Stimulated activated effector memory CD8-positive, alpha-beta T cell treated with anti-CD3 and anti-CD28 coated beads, Interleukin-12 subunit alpha, Interleukin-12 subunit beta, amount 100 ng/mL, for 72 hours (primary cell): Measurements from ENCODE around the gene DENND2A.

ENCODE experiments used
- ATAC-seq: fragments of 150-1000 bp; cut with Tn5 transposase; 2 replicates; pipeline ENCODE4 v1.10.0; 2021
- DNase-seq, 2 donors: peaks; one replicate each; pipeline ENCODE4 v3.0.0; 2021 to 2022; ENCODE audit warnings: low spot score in 2 of 2
- H3K27ac Mint-ChIP-seq: one replicate; pipeline ENCODE4 v1.8.0; 2022; ENCODE audit warnings: mild to moderate bottlenecking, mixed read lengths
- H3K36me3 Mint-ChIP-seq: one replicate; pipeline ENCODE4 v1.8.0; 2022; ENCODE audit warnings: mild to moderate bottlenecking, mixed read lengths
- H3K4me1 Mint-ChIP-seq: one replicate; pipeline ENCODE4 v1.8.0; 2022; ENCODE audit warnings: mixed read lengths
- H3K4me3 Mint-ChIP-seq: one replicate; pipeline ENCODE4 v1.8.0; 2022; ENCODE audit warnings: mild to moderate bottlenecking, mixed read lengths
- H3K9me3 Mint-ChIP-seq: one replicate; pipeline ENCODE4 v1.8.0; 2022; ENCODE audit warnings: mixed read lengths

DENND2A gene

DNA sequence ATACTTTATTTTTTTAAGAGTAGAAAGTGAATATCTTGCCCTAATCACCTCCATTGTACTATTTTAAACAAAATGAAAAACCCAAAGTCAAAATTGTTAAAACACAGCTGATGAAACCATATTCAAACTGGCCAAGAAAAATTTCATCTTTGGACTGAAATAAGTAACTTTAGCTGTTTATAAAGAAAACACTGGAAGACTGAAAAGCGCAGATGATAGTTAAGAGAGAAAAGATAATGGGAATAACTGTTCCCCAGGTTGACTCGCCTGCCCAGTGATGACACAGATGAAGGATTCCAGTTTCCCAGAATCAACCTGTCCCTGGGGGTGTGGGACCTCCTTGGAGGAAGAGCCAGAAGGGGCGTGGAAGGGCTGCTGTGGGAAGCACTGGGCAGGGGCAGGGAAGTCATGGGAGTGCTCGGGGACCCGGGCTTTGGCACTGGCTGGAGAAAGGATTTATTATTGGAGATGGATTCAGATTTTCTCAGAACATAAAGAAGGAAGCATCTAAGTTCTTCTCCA is 43.1 kb downstream of the DENND2A start:
- Mint-ChIP-seq H3K4me3 (no peak overlapping the region), H3K4me1 (peaks cover 14% of the 10 kb centered on the region), H3K36me3 (no peaks in the 10 kb centered on the region), H3K27ac (no peak overlapping the region), H3K9me3 (no peaks in the 10 kb centered on the region)
- DNase-seq: no peak
- ATAC-seq: no peak

DNA sequence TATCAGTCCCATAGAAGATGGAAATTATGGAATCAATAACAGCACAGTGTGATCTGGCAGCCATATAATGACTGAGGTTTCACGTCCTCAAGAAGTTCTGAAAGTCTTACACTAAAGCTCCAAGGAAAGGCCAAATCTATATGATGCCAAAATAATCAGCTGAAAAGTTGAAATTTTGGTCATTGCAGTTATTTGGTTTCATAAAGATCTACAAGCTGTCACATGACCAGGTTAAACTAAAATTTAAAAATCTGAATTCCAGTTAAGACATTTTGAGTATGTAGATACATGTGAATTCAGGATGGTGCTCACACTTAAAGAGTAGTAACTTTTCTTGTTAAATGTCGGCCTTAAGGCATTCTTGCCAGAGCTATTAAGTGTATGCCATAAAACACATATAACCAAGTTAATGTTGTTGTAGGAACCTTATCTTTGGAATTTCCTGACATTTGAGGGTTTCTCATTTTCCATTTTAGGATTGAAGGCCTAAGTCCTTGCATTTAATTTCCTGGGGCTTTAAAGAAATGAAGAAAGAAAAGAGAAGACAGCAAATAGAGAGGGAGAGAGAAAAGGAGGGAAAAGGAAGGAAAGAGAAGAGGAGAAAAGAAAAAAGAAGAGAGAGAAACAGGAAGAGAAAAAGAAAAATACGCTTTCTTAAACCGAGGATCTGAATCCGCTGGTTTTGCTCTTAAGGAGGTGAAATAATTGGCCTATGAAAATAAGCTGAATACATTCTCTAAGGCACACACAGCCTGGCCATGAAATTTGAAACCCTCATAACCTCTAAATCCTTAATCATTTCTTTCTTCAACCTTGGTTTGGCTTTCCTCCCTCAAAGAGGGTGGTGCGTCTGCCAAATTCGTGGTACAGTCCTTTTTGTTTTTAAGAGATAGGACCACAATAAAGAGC is 43.8 kb downstream of the DENND2A start:
- H3K4me1 Mint-ChIP-seq: peaks cover 15% of the 10 kb centered on the region
- ATAC-seq (no peak), DNase-seq (no peak)
- H3K36me3 Mint-ChIP-seq: no peaks in the 10 kb centered on the region
- no peak overlapping the region for H3K4me3 Mint-ChIP-seq
- no peaks in the 10 kb centered on the region for H3K9me3 Mint-ChIP-seq
- no peak overlapping the region for H3K27ac Mint-ChIP-seq

DNA sequence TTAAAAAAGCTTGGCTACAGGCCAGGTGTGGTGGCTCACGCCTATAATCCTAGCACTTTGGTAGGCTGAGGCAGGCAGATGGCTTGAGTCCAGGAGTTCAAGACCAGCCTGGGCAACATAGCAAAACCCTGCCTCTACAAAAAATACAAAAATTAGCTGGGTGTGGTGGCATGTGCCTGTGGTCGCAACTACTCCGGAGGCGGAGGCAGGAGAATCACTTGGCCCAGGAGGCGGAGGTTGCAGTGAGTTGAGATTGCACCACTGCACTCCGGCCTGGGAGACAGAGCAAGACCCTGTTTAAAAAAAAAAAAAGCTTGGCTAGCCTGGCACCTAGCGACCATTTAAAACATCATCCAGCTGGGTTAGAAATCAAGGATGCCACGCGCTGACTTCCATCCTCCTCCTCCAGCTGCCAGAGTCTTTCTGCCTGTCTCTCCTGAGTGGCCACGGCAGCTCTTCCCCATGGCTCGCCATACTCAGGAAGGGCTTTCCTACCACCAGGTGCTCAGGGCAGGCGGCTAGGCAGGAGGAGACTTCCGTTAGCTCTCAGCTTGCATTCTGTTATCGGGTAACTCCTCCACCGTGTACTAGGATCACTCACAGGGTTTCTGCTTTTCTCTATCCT is 45.0 kb downstream of the DENND2A start:
- Mint-ChIP-seq H3K9me3 (no peaks in the 10 kb centered on the region), H3K4me1 (peaks cover 20% of the 10 kb centered on the region), H3K36me3 (no peaks in the 10 kb centered on the region), H3K4me3 (no peak overlapping the region), H3K27ac (no peak overlapping the region)
- DNase-seq (no peak), ATAC-seq (no peak)

DNA sequence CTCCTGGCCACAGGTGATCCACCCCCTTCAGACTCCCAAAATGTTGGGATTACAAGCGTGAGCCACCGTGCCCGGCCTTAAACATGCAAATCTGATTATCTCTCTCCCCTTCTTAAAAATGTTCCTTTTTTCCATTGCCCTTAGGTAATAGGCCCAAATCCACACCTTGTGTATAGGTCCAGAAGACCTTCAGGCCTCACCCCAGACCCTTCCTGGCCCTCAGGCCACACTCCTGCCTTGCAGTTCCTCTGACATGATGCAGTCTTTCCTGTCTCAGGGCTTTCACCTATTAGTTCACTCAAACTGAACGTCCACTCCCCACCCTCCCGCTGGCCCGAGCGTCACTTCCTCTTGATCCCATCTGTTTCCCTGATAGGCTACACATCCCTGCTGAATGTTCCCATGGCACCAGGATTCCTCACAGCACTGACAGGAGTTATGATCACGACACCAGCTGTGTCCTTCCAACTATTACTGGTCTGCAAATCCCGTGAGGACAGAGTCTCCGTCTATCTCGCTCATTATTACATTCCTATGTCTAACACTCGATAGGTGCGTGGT is 46.4 kb downstream of the DENND2A start:
- DNase-seq (no peak), ATAC-seq (no peak)
- Mint-ChIP-seq H3K27ac (no peak overlapping the region), H3K9me3 (no peaks in the 10 kb centered on the region), H3K4me1 (peaks cover 20% of the 10 kb centered on the region), H3K36me3 (no peaks in the 10 kb centered on the region), H3K4me3 (no peak overlapping the region)

DNA sequence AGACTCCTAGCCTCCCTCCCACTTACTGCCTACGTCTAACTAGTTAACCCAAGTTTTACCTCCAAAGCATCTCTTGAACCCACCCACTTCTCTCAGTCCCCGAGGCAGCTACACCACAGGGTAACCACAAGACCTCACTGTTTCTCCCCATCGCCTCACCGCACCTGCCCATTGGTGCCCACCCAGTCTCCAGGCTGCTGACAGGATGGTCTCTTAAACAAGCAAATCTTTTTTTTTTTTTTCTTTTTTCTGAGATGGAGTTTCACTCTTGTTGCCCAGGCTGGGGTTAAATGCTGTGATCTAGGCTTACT is 47.0 kb downstream of the DENND2A start:
- ATAC-seq (peak; percentile 44), DNase-seq (no peak)
- no peaks in the 10 kb centered on the region for H3K9me3 Mint-ChIP-seq
- no peak overlapping the region for H3K27ac Mint-ChIP-seq
- peaks cover 20% of the 10 kb centered on the region for H3K4me1 Mint-ChIP-seq
- H3K36me3 Mint-ChIP-seq: no peaks in the 10 kb centered on the region
- H3K4me3 Mint-ChIP-seq: no peak overlapping the region

DNA sequence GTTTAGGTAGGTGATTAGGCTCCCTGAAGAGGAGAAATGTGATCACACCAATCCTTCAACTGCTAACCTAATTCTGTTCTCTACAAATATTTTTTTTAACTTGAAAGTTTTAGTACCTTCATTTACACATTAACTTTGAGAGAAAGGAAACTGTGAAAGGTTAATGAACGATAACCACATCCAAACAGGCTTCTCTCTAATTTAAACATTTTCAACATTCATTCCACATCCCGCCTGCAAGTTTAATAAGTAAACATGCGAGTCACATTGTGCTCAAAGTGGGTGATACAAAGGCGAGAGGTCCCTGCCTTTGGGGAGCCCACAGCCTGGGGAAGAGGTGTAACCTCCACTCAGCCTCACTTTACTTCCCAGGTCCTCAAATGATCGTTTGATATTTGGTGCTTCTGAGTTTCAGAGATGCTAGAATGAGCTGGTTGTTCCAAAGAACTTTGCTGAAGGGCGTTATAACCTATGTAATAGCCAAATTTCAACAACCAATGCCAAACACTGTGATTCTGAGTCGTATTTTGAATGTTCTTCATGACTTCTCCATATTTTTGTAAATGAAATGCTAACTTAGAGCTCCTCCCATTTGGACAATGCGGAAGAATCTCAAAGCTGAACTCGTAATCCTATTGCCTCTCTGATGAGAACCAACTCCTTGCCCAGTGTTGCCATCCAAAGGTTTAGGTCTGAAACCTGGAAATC is 47.5 kb downstream of the DENND2A start:
- peaks cover 20% of the 10 kb centered on the region for H3K4me1 Mint-ChIP-seq
- H3K36me3 Mint-ChIP-seq: no peaks in the 10 kb centered on the region
- H3K27ac Mint-ChIP-seq: no peak overlapping the region
- ATAC-seq (no peak), DNase-seq (no peak)
- H3K4me3 Mint-ChIP-seq: no peak overlapping the region
- H3K9me3 Mint-ChIP-seq: no peaks in the 10 kb centered on the region

DNA sequence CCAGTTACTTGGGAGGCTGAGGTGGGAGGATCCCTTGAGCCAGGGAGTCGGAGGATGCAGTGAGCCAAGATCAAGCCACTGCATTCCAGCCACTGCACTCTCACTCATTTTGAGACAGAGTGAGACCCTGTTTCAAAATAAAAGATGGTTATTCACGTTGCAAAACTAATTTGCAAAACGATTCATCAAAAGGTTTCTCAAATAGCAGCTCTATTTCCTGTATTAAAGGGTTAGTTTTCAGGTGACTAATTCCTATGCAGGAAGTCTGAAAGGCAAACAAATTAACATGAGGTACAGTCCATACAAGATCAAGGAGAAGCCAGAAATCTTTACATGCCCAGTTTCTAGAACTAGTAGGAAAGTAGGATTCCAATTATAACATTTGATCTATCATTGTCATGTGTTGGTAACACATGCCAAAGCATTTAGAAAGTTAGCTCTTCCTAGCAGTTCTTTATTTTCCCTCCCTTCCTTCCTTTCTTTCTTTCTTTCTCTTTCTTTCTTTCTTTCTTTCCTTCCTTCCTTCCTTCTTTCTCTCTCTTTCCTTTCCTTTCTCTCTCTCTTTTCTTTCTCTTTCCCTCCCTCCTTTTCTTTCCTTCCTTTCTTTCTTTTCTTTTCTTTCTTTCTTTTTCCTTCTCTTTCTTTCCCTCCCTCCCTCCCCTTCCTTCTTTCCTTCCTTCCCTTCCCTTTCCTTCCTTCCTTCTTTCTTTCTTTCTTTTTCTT is 49.3 kb downstream of the DENND2A start:
- peaks cover 20% of the 10 kb centered on the region for H3K4me1 Mint-ChIP-seq
- no peak for DNase-seq
- no peaks in the 10 kb centered on the region for H3K9me3 Mint-ChIP-seq
- no peaks in the 10 kb centered on the region for H3K36me3 Mint-ChIP-seq
- ATAC-seq: no peak
- no peak overlapping the region for H3K4me3 Mint-ChIP-seq
- no peak overlapping the region for H3K27ac Mint-ChIP-seq

DNA sequence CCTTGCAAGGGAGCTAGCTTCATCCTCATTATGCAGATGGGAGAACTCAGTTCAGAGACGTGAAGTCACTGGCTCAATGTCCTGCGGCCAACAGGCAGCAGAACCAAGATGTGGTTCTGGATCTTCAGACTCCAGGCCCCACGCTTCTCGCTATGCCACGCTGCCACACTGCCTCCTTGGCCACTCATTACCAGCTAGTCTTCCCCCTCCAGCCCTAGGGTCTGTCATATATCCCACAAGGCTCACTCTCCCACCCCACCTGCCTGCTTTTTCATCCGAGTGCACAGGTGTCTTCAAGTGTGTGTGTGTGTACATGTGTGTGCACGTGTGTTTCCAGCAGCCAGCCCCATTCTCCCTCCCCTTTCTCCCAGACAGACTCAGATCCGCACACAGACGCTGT is 53.4 kb downstream of the DENND2A start:
- DNase-seq (no peak), ATAC-seq (no peak)
- Mint-ChIP-seq H3K4me3 (no peak overlapping the region), H3K27ac (no peak overlapping the region), H3K36me3 (no peaks in the 10 kb centered on the region), H3K4me1 (peaks cover 6% of the 10 kb centered on the region), H3K9me3 (no peaks in the 10 kb centered on the region)

DNA sequence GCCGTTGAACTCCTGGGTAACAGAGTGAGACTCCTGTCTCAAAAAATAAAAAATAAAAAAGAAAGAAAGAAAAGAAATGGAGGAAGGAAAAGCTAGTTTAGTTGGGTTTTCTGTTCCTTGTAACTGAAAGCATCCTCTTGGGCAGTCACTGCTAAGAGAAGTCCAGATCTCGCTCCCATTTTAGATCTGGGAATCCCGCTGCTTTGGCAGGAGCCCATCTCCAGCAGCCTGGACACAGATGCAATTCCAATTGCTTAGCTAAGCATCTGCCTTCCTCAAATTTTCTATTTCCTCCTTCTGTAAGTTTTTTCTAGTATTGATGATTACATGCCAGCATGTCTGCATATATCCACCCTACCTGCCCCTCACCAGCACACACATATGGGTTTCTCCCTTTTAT is 54.1 kb downstream of the DENND2A start:
- H3K4me3 Mint-ChIP-seq: no peak overlapping the region
- ATAC-seq: no peak
- H3K4me1 Mint-ChIP-seq: peaks cover 3% of the 10 kb centered on the region
- H3K27ac Mint-ChIP-seq: no peak overlapping the region
- DNase-seq: no peak
- H3K36me3 Mint-ChIP-seq: no peaks in the 10 kb centered on the region
- no peaks in the 10 kb centered on the region for H3K9me3 Mint-ChIP-seq

DNA sequence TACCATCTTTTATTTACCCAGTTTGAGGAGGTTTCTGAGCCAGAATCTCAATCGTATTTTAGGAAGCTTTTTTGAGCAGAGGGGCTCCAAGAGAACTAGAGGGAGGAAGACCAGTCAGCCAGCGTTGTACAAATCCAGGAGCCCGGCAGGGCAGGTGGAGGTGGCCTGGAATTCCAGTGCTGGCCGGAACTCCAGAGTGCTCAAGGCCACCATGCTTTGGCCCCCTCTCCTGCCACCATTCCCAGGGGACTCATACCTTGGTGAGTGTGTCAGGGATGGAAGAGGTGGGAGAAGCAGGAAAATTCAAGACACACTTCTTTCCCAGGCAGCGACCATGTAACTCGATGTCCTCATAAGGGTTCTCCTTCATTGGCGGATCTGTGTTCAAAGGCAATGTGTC is 55.3 kb downstream of the DENND2A start:
- Mint-ChIP-seq H3K4me1 (no peaks in the 10 kb centered on the region), H3K9me3 (no peaks in the 10 kb centered on the region), H3K27ac (no peak overlapping the region), H3K36me3 (no peaks in the 10 kb centered on the region), H3K4me3 (no peak overlapping the region)
- DNase-seq (no peak), ATAC-seq (no peak)

DNA sequence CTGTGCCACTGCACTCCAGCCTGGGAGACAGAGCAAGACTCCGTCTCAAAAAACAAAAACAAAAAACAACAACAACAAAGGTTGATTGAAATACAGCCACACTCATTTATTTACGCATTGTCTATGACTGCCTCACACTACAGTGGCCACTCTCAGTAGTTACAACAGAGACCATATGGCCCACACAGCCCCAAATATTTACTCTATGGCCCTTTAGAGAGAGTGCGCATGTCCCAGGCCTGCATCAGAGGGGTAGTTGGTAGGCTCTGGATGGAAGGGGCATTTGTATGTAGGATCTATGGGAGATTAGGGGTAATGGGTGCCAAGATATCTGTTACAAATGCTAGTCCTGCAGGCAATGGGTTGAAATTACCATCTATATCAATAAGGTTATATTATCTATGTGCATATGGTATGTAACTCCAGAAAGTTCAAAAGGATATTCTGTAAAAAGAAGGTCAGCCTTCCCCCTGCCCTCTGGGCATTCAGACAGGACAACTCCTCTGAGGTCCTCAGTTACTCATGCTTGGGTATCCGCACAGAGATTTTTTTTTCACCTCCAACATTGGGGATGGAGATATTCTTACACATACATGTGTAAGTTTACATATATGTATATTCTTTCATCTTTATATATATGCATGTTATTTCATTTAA is 56.3 kb downstream of the DENND2A start:
- no peak for DNase-seq
- Mint-ChIP-seq H3K9me3 (no peaks in the 10 kb centered on the region), H3K4me3 (no peak overlapping the region), H3K4me1 (no peaks in the 10 kb centered on the region), H3K27ac (no peak overlapping the region), H3K36me3 (no peaks in the 10 kb centered on the region)
- ATAC-seq: no peak

DNA sequence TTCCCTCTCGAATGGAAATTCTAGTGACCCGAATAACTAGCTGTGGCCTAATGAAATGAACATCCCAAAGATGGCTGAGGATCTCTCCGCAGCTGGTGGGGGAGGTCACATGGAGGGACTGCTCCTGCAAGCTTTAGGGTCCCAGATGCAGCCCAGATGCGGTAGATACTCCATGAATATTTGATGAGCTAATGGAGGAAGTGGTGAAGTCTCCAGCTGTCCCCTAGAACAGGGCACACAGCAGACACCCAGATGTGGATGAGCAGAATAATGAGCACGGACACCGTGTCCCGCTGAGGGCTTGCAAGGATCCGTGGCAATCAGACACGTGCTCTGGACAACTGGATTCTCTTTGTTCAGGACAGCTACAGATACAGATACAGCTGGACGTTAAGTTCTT is 59.2 kb downstream of the DENND2A start:
- no peak overlapping the region for H3K4me3 Mint-ChIP-seq
- no peaks in the 10 kb centered on the region for H3K9me3 Mint-ChIP-seq
- H3K36me3 Mint-ChIP-seq: no peaks in the 10 kb centered on the region
- no peaks in the 10 kb centered on the region for H3K4me1 Mint-ChIP-seq
- H3K27ac Mint-ChIP-seq: no peak overlapping the region
- no peak for ATAC-seq
- DNase-seq: no peak

DNA sequence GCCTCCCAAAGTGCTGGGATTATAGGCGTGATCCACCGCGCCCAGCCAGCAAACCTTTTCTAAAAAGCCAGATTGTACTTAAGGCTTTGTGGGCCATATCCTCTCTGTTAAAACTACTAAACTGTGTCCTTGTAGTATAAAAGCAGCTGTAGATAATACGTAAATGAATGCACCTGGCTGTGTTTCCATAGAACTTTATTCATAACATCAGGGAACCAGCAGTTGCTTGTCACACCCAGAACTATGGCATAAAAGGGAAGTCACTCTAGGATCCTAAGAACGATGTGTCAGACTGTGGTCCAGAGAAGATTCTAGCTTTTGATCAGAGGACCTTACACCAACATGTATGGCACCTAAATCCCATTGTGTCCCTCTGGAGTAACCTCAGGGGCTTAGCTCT is 63.0 kb downstream of the DENND2A start:
- no peak for DNase-seq
- no peak for ATAC-seq
- no peak overlapping the region for H3K4me3 Mint-ChIP-seq
- no peaks in the 10 kb centered on the region for H3K4me1 Mint-ChIP-seq
- H3K27ac Mint-ChIP-seq: no peak overlapping the region
- no peaks in the 10 kb centered on the region for H3K36me3 Mint-ChIP-seq
- H3K9me3 Mint-ChIP-seq: no peaks in the 10 kb centered on the region

DNA sequence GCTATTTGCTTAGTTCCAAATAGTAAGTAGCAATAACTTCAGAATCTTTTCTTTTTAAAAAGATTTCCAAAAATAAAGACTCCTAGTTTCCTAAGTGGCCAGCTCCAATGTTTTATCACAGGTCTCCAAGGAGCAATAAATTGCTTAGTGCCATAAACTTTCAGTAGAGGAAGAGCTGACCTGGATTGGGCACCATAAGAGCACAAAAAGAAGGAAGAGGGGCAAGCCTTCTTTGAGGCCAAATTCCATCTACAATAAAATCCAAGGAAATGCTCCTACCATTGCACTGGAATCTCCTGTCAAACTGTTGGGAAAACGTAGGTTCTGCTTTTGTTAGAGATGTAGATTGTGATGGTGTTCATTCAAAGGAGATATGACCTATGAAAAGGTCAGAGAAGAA is 64.0 kb downstream of the DENND2A start:
- no peak overlapping the region for H3K27ac Mint-ChIP-seq
- no peaks in the 10 kb centered on the region for H3K4me1 Mint-ChIP-seq
- H3K9me3 Mint-ChIP-seq: no peaks in the 10 kb centered on the region
- H3K4me3 Mint-ChIP-seq: no peak overlapping the region
- ATAC-seq (no peak), DNase-seq (no peak)
- H3K36me3 Mint-ChIP-seq: no peaks in the 10 kb centered on the region
